A549 treated with RU486 at 1 μM for 4 hours (cell line): ENCODE data around the gene CR1. TPM values are rescaled to one million over a fixed set of nuclear protein-coding genes. Genes with fewer than 3 reads are reported as not detected.

Experiments used
- total RNA-seq: library from RNA; stranded (reverse); fragments of 200-300 nt; extraction: Qiagen RNA extraction; gene quantifications from 5 replicates; pipeline ENCODE4 v1.2.3, GENCODE V29; 2022; ENCODE audit warnings: low read depth

The CR1 gene
- total RNA-seq = not detected in 5 replicates

DNA sequence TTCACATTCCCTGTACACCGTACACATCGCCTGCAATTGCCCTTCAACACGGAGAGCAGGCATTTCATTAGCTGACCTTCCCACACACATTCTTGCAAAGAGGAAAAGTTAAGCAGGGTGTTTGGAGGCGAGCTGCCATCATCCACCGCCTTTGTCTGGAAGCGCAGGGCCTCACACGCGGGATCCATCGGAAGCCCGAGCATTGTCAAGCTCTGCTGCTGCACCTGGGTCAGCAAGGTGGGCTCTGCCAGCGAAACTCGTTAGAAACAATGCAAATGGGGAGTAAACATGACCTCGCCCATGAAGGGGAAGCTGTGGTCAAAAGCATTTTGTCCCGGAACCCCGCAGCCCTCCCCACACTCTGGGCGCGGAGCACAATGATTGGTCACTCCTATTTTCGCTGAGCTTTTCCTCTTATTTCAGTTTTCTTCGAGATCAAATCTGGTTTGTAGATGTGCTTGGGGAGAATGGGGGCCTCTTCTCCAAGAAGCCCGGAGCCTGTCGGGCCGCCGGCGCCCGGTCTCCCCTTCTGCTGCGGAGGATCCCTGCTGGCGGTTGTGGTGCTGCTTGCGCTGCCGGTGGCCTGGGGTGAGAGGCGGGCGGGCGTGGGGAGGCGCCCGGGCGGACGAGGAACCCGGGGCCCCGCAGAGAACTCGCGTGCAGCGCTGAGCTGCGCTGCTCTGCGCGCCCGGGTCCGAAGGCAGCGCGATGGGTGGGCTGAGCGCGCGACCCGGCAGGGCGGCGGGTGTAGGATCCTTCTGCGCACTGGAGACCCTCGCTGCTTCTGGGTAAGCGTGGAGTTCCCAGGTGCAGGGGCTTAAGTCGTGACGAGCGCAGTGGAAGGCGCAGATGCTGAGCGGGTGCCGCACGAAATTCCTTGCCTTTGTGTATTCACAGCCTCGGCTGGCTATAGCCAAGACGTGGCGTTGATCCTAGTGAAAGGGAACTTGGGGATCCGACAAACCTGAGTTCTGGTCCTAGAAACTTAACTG, at the start of gene CR1:
Gene CR1, plus strand, starts transcription at position 357 of the 992 bp plus-strand sequence. Its CDS starts 111 bp downstream, at position 468.

GRCh38 chr1:207454046-207454964, 41.7 kb upstream of the CR1 start, which contains the start of gene CR2:
Gene CR2 (plus strand): TSS chr1:207454328. CDS start chr1:207454419, 91 bp downstream.

GRCh38 chr1:207644852-207645634, 149.1 kb downstream of the CR1 start, which contains the start of gene CR1L:
Gene CR1L (plus strand): TSS chr1:207645133. CDS start chr1:207645234, 101 bp downstream.

Other genes with a start within 250 kb of the CR1 start
- gene CD55, start 174.5 kb upstream of the CR1 start, total RNA-seq = 106 to 129 TPM (median 115 TPM) in 5 replicates
- not detected in 5 replicates for gene CR2, start 41.8 kb upstream of the CR1 start, total RNA-seq
- gene CR1L, start 149.0 kb downstream of the CR1 start, total RNA-seq = 0.74 TPM in 1 of 5 replicates, not detected in the others